ENCODE results near the gene TEN1.

DNA sequence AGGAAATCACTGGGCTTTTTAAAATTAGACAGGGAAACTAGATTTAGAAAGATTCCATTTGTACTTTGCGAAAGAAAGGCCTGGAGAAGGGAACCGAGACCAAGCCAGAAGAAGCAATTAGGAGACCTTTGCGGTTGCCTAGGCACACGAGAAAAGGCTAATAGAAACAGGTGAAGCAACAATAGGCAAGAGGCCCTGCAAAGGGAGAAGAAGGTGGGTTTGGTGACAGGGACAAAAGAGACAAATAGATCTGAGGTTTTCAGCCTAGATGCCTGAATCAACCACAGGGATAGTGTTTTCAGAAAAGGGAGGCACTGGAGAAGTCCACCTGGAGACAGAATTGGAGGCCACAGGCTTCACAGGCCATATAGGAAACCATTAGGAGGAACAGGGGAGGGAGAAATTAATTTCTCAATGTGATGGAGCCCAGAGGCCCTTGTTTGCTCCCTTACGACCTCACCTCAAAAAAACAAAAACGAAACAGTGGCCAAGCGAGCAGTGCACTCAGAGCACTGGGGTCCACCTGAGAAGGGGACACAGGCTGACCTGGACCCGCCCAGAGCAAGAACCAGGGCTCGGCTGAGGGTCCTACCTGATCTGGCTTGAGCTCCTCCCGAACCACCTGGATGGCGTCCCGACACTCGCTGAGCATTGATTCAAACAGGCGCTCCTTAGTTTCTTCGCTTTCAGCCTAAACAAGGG is 70.9 kb downstream of the TEN1 start:
- TF ChIP-seq POLR2A (IDR thresholded peaks at IDR 0.05) (no peak), EP300 (IDR thresholded peaks at IDR 0.05; ENCODE audit: low read depth) (no peak)
- TF ChIP-seq, protein P1, sequence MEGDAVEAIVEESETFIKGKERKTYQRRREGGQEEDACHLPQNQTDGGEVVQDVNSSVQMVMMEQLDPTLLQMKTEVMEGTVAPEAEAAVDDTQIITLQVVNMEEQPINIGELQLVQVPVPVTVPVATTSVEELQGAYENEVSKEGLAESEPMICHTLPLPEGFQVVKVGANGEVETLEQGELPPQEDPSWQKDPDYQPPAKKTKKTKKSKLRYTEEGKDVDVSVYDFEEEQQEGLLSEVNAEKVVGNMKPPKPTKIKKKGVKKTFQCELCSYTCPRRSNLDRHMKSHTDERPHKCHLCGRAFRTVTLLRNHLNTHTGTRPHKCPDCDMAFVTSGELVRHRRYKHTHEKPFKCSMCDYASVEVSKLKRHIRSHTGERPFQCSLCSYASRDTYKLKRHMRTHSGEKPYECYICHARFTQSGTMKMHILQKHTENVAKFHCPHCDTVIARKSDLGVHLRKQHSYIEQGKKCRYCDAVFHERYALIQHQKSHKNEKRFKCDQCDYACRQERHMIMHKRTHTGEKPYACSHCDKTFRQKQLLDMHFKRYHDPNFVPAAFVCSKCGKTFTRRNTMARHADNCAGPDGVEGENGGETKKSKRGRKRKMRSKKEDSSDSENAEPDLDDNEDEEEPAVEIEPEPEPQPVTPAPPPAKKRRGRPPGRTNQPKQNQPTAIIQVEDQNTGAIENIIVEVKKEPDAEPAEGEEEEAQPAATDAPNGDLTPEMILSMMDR (IDR thresholded peaks at IDR 0.05), result no peak
